GM18861 (cell line): Measurements from ENCODE around the gene VPS54.
"Not testable (repeated sequence)": the region's sequence is repeated elsewhere in the genome, so short reads cannot be mapped to it uniquely, and the experiment has no call there.

ENCODE experiments used
- ATAC-seq: cut with Tn5 transposase; IDR thresholded peaks from one replicate; pipeline ENCODE4 v1.9.1; 2021; ENCODE audit not compliant: unreplicated experiment

Gene VPS54

DNA sequence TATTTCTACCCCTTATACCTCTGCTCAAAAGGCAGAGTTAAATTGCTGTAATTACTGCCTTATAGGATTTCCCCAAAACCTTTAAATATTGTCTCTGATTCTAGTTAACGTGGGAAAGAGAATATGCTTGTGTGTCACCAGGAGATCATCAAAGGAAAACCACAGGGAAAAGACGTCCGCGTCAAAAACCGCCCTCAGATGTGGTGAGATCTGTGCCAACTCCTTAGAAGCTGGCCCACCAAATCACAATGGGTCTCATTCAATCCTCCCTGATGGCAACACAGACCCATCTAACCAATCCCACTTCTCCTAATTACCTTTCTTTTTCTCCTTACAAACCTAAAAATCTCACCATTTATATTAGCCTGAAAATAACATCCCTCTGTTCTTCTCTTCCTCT lies 25.4 kb downstream of the VPS54 start:
- ATAC-seq: no peak

GRCh38 chr2:63993130-63993584 lies 26.1 kb downstream of the VPS54 start:
- ATAC-seq: not testable (repeated sequence)

DNA sequence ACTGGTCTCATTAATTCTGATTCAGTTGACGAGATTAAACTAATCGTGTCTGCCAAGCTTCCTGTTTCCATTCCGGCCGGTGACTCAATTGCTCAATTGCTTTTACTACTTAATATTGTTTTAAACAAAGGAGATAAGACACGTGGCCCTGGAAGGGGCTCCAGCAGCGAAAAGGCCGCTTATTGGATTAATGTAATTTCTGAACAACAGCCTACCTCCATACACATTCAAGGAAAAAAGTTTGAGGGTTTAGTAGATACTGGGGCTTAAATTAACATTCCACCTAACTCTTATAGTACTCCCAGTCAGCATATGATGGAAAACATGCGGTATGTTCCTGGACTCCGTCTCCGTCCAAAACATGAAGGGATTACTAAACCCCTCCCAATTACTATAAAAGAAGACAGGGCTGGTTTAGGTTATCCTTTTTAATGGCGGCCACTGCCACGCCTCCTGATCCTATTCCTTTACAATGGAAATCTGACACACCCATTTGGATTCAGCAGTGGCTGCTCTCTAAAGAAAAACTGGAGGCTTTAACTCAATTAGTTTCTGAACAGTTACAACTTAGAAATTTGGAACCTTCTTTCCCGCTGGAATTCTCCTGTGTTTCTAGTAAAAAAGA lies 27.1 kb downstream of the VPS54 start:
- ATAC-seq: no peak

GRCh38 chr2:63991173-63991999 lies 27.8 kb downstream of the VPS54 start:
- ATAC-seq: not testable (repeated sequence)

DNA sequence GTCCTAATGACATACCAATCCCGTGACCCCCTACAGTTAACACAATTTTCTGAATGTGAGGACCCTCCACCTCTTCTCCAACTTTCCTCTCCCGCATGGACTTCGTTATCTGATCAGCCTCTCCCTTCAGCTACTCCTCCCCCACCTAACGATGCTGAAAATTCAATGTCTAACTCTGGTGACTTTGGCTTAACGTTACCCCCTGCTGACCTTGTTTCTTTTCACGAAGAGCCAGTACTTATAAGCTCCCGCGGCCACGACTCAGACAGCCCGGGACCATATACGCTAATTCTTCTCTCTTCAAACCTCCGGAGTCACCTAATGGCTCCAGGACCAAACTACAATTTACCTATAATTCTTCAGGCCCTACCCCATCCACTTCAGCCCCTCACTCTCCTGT lies 29.2 kb downstream of the VPS54 start:
- no peak for ATAC-seq

GRCh38 chr2:63988842-63989436 lies 30.3 kb downstream of the VPS54 start:
- not testable (repeated sequence) for ATAC-seq

GRCh38 chr2:63984606-63985359 lies 34.4 kb downstream of the VPS54 start:
- ATAC-seq: no peak

GRCh38 chr2:63983986-63984605 lies 35.1 kb downstream of the VPS54 start:
- no peak for ATAC-seq

DNA sequence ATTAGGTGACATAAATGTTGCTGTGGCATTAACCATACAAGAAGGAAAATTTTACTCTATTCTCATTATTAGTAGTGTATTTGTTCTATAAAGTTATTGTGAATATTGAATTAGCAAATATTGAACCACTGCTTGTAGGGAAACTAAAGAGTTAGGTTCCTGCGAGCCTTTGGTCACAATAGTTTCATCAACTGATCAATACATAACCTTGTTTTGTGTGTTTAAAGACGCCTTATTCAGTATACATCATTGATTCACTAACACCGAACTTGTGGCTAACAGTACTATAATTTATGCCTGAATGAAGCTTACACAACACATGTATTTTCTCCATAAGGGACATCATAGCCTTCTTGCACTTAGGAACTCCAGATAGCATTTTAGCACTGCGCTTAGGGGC lies 36.9 kb downstream of the VPS54 start:
- ATAC-seq: no peak

DNA sequence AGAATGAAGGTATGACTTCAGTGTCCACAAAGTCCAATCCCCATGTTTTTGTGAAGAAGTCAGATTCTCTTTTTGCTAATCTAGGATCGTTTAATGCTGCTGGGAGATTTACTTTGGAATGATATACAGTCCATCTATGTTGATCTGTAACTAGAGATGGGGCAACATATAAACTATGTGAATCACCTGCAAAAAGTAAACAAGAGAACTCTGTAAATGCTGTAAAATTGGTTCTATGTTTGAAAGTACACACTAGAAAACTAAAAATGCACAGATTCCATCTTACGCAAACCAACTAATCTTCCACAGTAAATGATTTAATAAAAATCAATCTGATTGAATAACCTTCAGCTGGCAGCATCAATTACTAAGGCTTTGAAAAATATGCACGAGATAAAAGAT lies 37.5 kb downstream of the VPS54 start:
- ATAC-seq: no peak

DNA sequence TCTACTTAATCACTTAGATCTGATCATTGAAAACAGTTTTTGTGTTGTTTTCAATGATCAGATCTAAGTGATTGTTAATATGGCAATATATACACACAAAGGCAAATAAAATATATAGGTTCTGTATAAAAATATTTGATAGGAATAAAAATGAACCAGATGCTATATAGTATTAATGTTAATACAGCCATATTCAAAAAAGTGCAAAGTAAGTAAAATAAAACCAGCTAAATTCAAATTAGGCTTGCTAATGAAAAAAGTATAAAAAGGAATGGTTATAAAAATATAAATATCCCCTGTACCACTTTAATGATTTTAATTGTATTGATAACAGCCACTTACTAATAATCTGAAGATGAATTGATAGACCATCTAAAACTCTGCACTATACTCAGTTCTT lies 38.4 kb downstream of the VPS54 start:
- ATAC-seq: no peak

DNA sequence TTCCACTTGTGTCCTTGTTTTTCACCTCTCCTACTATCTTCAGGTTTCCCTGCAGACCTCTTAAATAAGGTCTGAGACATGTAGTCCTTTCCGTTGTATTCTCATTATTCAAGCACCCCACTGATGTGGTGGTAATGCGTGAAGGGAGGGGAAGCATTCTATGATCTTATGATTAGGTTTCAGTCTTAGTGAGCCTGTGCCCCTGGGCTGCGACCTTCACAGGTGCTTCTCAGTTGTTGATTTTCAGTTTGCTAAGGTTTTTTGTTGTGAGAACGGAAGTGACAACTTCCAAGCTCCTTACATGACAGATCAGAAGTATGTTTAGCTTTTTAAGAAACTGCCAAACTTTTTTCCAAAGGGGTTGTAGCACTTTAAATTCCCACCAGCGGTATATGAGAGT lies 41.3 kb downstream of the VPS54 start:
- ATAC-seq: no peak

- no peak for ATAC-seq
Measured at GRCh38 chr2:63976125-63976510, 43.1 kb downstream of the VPS54 start.

DNA sequence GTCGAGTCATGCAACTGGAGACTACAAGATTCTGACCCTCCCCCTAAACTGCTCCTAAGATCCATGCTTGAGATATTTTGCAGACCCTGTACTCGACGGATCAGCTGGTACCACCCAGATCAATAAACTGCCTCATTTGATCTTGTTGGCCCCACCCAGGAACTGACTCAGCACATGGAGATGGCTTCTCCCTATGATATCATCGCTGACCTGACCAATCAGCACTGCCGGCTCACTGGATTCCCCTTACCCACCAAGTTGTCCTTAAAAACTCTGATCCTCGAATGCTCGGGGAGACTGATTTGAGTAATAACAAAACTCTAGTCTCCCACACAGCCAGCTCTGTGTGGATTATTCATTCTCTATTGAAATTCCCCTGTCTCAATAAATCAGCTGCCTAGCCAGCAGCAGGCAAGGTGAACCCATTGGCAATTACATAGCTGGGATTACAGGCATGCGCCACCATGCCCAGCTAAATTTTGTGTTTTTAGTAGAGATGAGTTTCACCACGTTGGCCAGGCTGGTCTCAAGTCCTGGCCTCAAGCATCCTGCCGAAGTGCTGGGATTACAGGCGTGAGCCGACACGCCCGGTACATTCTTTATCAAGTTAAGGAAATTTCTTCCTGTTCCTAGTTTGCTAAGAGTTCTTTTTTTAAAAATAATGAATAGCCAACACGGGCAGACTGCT lies 43.6 kb downstream of the VPS54 start:
- ATAC-seq: no peak

DNA sequence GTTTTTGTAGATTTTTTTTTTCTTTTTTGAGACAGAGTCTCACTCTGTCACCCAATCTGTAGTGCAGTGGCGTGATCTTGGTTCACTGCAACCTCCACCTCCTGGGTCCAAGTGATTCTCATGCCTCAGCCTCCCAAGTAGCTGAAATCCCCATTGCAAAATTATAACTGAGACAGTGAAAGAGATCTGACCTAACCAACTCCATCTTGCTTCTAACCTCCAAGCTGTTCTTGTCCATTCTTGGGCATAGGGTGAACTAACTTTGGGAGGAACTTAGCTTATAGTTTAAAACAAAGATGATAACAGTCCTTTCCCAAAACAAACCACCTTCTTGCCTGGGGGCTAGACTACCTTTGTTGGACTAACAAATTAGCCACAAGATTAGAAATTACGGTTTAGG lies 44.2 kb downstream of the VPS54 start:
- ATAC-seq: not testable (repeated sequence)

DNA sequence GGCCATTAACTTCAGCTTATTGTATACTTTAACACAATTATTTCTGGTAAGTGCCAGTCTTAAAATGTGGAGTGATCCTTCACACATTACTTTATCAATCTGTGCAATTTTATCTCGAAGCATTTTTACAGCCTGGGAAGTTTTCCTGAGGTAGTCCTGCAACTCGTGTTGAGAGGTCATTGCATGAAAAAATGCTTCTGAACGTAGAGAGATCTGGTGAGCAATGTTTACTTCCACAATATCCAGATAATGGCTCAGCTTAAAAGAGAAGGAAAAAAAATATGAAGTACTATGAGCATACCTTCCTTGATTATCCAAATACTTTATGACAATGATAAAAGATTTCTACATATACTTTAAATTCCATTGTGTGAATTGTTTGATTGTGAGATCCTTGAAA lies 57.0 kb downstream of the VPS54 start:
- no peak for ATAC-seq

DNA sequence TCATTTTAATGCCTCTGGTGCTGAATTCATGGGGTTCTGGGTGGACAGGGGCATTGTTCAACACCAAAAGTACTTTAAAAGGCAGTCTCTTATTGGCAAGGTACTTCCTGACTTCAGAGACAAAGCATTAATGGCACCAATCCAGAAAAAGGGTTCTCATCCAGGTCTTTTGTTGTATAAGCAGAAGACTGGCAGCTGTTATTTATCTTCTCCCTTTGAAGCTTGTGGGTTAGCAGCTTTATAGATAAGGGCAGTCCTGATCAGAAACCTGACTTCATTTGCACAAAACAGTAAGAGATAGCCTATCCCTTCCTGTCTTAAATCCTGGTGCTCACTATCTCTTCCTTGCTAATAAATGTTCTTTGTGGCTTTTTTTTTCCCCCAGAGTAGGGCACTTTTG lies 68.8 kb downstream of the VPS54 start:
- no peak for ATAC-seq

GRCh38 chr2:63942788-63943187 lies 76.4 kb downstream of the VPS54 start:
- no peak for ATAC-seq

- not testable (repeated sequence) for ATAC-seq
Measured at GRCh38 chr2:63932104-63932503, 87.1 kb downstream of the VPS54 start.

DNA sequence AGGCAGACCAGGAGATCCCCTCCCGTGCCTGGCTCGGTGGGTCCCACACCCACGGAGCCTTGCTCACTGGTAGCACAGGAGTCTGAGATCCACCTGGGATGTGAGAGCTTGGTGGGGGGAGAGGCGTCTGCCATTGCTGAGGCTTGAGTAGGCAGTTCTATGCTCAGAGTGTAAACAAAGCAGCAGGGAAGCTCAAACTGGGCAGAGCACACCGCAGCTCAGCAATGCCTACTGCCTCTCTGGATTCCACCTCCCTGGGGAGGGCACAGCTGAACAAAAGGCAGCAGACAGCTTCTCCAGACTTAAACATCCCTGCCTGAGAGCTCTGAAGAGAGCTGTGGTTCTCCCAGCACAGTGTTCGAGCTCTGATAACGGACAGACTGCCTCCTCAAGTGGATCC lies 92.4 kb downstream of the VPS54 start:
- no peak for ATAC-seq
